HG03571 (cell line): ENCODE measurements around the gene SBF2.

Experiments used
- ATAC-seq: cut with Tn5 transposase; IDR thresholded peaks from one replicate; pipeline ENCODE4 v1.9.1; 2021; ENCODE audit not compliant: unreplicated experiment

Gene SBF2

GRCh38 chr11:10293423-10294289, at the start of gene SBF2:
Gene SBF2, minus strand, starts transcription at chr11:10294219. Its CDS starts 150 bp downstream, at chr11:10294069.
- no peak for ATAC-seq

- no peak for ATAC-seq
These were observed 44.3 kb upstream of the SBF2 start for GRCh38 chr11:10338287-10338686.

GRCh38 chr11:10333490-10333889, 39.5 kb upstream of the SBF2 start:
- ATAC-seq, result no peak

DNA sequence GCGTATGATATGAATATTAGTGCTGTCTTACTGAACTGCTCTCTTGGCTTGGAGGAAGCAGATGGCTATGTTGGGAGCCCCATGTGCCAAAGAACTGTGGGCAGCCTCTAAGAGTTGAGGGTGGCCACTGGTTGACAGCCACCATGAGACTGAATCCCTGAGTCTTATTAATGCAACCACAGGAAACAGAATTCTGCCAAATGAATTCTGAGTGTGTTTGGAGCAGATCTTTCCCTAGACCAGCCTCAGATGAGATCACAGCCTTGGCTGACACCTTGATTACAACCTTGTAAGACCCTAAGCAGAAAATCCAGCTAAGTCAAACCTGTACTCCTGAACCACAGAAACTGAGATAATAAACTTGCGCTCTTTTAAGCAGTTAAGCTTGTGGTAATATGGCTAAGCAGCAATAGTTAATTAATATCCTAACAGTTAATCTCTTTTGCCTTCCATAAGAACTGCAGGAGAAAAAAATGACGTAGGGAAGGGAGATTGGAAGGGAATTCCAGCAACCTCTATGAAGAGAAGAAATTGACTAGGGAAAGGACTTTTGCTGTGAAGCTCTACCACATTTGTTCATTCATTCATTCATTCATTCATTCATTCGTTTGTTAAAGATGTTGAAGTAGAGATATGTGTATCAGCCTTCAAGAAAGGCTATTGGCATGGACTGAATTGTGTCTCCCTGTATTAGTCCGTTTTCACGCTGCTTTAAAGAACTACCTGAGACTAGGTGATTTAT, 37.7 kb upstream of the SBF2 start:
- ATAC-seq, result no peak

GRCh38 chr11:10329935-10330334, 35.9 kb upstream of the SBF2 start:
- ATAC-seq, result no peak

GRCh38 chr11:10329356-10329755, 35.3 kb upstream of the SBF2 start:
- ATAC-seq, result no peak

DNA sequence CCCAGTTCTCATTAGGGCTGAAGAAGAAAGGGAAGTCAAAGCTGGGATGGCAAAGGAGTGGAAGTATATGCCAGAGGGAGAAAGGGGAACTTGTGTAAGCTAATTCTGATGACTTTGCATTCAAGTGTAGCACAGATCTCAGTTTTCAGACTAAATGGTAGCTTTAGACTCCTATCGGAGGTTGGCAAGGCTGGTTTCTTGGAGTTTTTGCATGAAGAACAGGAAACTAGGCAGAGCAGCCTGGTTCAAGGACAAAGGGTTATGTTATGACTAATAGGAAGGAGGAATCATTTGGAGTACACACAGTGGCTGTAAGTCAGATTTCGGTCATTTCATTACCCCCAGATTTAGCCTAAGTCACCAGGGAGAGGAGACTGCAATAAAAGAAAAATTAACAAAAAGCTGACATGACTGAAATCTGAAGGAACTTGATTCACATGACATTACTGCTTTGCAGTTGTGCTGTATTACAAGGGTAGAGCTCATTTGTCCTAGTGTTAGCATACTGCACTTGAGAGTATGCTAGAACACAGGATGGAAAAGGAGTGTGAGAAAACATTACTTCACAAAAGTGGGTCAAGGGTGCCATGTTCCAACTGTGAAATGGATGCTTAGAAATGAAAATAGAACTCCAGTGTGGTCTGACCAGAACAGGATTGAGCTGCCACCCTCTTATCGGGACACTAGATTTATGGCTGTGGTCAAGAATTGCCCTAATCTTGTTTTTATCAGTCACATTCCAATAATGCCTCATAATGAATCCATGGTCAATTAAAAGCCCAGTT, 34.5 kb upstream of the SBF2 start:
- ATAC-seq, result no peak

DNA sequence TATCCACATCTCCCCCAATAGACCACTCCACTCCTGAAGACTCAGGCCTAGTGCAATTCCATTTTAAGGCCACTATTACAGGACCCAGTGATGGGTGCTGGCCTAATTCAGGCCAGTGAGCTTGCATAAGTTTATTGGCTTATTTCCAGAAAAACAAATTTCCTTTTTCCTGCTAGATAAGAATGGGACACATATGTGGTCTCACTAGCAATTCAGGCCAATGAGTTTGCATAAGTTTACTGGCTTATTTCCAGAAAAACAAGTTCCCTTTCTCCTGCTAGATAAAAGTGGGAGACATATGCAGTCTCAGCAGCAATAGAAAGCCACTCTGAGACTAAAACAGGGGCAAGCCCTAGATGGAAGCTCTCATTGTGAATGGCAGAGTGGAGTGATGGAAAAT, 33.2 kb upstream of the SBF2 start:
- no peak for ATAC-seq

DNA sequence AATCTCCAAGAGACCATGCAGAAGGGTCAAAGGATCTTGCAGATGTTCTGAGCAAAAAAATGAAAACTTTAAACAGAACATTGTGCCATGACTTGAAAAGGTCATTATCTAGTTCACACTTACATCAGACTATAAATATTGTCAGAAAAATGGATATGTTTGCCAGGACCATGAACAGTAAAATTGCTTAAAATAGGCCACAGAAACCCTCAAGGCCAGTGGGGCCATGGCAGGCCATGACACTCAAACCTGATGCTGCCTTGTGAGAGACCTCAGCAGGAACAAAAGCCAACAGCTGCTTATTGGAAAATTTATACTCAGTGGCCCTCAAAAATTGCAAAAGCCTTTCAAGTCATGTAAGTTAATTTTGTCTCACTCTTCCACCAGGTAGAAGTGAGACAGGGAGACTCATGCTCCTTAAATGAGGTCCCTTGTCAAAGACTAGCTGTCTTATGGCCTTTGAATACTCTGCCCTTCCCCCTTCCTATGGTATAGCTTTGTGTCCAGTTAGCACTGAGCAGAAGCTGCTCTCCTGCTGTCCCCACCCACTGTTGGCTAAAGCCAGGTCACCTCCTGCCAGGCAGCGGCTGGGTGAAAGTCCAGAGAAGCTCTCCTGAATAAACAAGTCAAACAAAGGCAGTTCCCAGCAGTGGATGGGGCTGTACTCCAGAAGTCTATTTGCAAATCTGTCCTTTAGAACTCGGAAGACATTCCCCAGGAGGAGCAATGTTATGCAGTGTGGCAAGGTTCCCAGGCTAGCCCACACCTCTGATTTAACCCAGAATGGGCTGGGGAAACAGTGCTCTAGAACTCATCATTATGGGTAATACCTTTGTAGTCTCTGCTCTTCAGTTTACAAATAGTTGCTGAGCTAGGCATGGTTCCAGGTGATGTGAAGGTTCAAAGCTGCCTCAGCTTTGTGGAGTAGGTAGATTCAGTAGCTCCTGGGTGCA, 32.3 kb upstream of the SBF2 start:
- no peak for ATAC-seq

GRCh38 chr11:10325277-10326011, 31.4 kb upstream of the SBF2 start:
- no peak for ATAC-seq

DNA sequence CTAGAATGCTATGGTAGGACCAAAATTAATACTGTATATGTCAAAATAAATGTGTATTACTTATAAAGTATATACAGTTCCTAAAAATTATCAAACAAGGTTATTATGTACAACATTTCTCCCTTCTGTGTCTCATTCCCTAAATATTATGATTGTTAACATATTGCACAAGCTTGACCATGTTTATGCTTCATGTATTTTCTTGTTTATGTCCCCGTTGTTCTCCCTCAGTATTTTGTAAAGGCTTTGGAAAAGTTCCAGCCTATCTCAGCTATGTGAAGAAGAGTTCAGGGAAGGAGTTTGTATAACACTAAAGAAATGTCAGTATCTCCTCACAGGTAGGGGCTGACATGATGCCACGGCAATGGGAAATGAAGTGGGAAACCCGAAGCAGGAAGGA, 30.5 kb upstream of the SBF2 start:
- no peak for ATAC-seq

- ATAC-seq, result no peak
These were observed 29.8 kb upstream of the SBF2 start for GRCh38 chr11:10323793-10324170.

- no peak for ATAC-seq
These were observed 29.1 kb upstream of the SBF2 start for GRCh38 chr11:10322830-10323792.

DNA sequence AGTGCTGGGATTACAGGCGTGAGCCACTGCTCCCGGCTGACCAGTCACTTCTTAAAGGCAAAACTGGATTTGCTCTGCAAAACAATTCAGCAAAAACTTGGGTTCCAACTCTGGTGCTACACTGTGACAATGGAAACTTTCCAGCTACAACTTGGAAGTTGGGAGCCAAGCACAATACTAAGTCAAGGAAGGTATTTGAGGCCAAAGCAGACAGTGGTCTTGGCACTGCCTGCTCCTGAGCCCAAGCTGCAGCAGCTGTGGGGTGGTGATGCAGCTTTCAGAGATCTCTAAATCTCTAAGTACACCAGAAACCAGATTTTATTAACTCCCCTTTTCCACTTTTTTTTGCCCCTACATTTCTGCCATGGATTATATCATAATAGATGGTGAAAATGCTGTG, 28.4 kb upstream of the SBF2 start:
- no peak for ATAC-seq

DNA sequence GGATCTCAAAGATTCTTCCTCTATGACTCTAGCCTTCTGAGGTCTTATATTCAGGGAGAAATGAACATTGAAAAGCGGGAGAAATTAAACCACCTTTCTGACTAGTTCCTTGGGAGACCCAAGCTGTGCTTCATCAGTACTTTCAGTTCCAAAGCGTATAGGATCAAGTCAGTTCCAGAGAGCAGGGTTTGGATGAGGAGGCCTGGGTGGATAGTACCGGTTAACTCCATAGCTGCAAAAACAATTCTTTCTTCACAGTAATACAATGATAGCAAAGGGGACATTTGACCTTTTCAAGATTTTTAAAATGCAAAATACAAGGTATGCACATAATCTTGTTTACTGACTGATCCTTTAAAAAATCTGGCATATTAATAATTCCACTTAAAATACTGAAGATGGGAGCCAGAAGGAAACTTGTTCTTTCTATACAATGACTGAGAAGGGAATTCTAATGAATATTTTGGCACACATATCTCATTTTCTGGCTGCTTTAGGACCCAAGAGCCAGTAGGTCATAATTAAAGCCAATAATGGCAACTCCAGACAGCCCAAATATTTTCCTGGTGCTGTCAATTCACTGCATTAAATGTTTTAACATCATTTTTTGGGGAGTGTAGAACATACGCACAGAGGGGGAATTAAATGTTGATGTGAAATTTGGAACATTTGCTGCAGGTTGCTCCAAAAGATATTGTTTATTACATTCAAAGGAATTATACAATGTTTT, 26.9 kb upstream of the SBF2 start:
- no peak for ATAC-seq

- ATAC-seq, result no peak
These were observed 25.9 kb upstream of the SBF2 start for GRCh38 chr11:10319702-10320558.

- no peak for ATAC-seq
These were observed 24.4 kb upstream of the SBF2 start for GRCh38 chr11:10318527-10318802.
